Measurements from ENCODE around the gene DGCR2. TPM values are rescaled to one million over a fixed set of nuclear protein-coding genes. Genes with fewer than 3 reads are reported as not detected.

The DGCR2 gene
- total and polyA plus RNA-seq, 10 of the 15 experiments (the other 5 are each of a cell fraction or from before 2014, with no cell fraction given) = 0.19 to 28.4 (median 16.0) TPM

GRCh38 chr22:19119949-19120348 is 2.3 kb downstream of the DGCR2 start:
- H3K4me2 ChIP-seq (ENCODE audit: control insufficient read depth, insufficient read depth) = peak overlapping the region; percentile 99
- 91% methylated on average over 8 of the region's 8 CpGs for WGBS (ENCODE audit: insufficient coverage, insufficient replicate concordance, low lambda C conversion rate, missing lambda C conversion rate)
- in situ Hi-C loops (cut with MboI) = no loop called here
- CTCF ChIA-PET = interaction anchor here (1.0 kb wide), 1 partner anchor 13 kb away, joined by 3 read pairs; no protein-coding TSS in a partner anchor
- DNase-seq (ENCODE audit: low read depth, low spot score) = no peak
- no peak overlapping the region for H3K27ac ChIP-seq (ENCODE audit: control insufficient read depth, insufficient read depth)
- FAIRE-seq = no peak
- no peaks in the 10 kb centered on the region for H3K9me3 ChIP-seq (replicated peaks; ENCODE audit: control insufficient read depth, insufficient read depth, low read length)
- H3K36me3 ChIP-seq (ENCODE audit: control insufficient read depth in 2 of 2, insufficient read depth in 2 of 2, low read length in 1 of 2) = peaks cover 0 to 3% of the 10 kb centered on the region in 2 experiments; a peak in 2 of 4 replicates
- peak overlapping the region; percentile 95; the same call in 1 of the 2 replicates for H3K4me3 ChIP-seq
- H4K20me1 ChIP-seq (ENCODE audit: control insufficient read depth, insufficient read depth) = peaks cover 3% of the 10 kb centered on the region
- RAD21 ChIA-PET (ENCODE audit: unreplicated experiment) = no interaction called here
- no peaks in the 10 kb centered on the region; a peak in 1 of 4 replicates for H3K27me3 ChIP-seq (replicated peaks in 1 of 2; ENCODE audit: control insufficient read depth in 2 of 2, insufficient read depth in 2 of 2, low read length in 1 of 2)
- H3K4me1 ChIP-seq (ENCODE audit: control insufficient read depth, insufficient read depth, low read length) = peaks cover 24% of the 10 kb centered on the region
- ATAC-seq = no peak
- H3K79me2 ChIP-seq (ENCODE audit: control insufficient read depth, insufficient read depth, low read length) = peaks cover 68% of the 10 kb centered on the region
- no TSS peak for BruUV-seq (replicated peaks)
- SMC1A ChIA-PET (ENCODE audit: uncharacterized antibody, unreplicated experiment) = no interaction called here
- TF ChIP-seq ZNF592 (IDR thresholded peaks at IDR 0.05) (no peak), SIX5 (IDR thresholded peaks at IDR 0.05; ENCODE audit: low read depth, low read length, severe bottlenecking) (no peak), SMARCA5 (IDR thresholded peaks at IDR 0.05) (no peak), JUNB (IDR thresholded peaks at IDR 0.05) (no peak), WRNIP1 (IDR thresholded peaks at IDR 0.05; ENCODE audit: borderline replicate concordance, low read depth, low read length) (no peak), USF2 (IDR thresholded peaks at IDR 0.05; ENCODE audit: borderline replicate concordance, low read depth, low read length) (no peak), PAX5 (IDR thresholded peaks at IDR 0.05; ENCODE audit: borderline replicate concordance, low read depth, low read length) (no peak), PAX8 (IDR thresholded peaks at IDR 0.05) (no peak), BCL11A (IDR thresholded peaks at IDR 0.05; ENCODE audit: low read depth, low read length) (no peak), ZNF687 (IDR thresholded peaks at IDR 0.05) (no peak), TARDBP (IDR thresholded peaks at IDR 0.05; ENCODE audit: borderline replicate concordance) (no peak), PML (IDR thresholded peaks at IDR 0.05; ENCODE audit: low read length) (no peak), ZBED1 (IDR thresholded peaks at IDR 0.05; ENCODE audit: borderline replicate concordance) (no peak)
- no peak overlapping the region for H2AFZ ChIP-seq (ENCODE audit: control insufficient read depth, low read depth, low read length)
- POLR2A ChIA-PET = no interaction called here
- intact Hi-C loops (cut with micrococcal nuclease; ENCODE audit: unreplicated experiment) = no loop called here
- no peak overlapping the region for H3K9ac ChIP-seq (ENCODE audit: control insufficient read depth, insufficient read depth, low read length)
